GM19328 (cell line): ENCODE results near the gene CEP78.
A peak's percentile ranks its signal among the peaks of the same experiment; 100 is the strongest.

Source experiments
- ATAC-seq: cut with Tn5 transposase; IDR thresholded peaks from one replicate; pipeline ENCODE4 v1.9.1; 2021; ENCODE audit warnings: mild to moderate bottlenecking, moderate library complexity; ENCODE audit not compliant: unreplicated experiment

The CEP78 gene

DNA sequence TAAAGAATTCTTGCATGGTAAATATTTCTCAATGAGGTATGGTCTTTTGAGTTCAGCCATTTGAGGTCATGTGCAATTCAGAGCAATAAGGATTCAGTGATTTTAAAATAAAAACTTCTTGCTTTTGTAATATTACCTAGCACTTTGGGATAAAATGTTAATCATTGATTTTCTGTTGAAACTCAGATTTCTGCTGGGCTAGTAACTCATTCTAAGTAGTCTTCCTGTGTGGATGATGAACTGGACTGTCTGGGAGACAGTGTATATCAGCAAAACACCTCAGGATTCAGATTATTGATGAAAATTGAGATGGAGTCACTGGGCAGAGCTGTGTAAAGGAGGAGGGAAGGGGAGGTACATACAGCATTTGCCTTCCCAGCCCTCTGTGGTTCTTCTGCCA is 50.2 kb downstream of the CEP78 start:
- no peak for ATAC-seq

DNA sequence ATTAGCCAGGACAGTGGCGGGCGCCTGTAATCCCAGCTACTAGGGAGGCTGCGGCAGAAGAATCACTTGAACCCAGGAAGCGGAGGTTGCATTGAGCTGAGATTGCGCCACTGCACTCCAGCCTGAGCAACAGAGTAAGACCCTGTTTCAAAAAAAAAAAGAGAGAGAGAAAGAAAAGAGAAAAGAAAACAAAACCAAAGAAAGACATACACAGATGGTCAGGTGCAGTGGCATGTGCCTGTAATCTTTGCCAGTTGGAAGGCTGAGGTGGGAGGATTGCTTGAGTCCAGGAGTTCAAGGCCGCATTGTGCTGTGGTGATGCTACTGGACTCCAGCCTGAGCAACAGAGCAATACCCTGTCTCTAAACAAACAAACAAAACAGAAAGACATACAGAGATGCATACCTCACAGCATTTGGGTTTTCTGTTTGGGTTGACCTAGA is 51.1 kb downstream of the CEP78 start:
- ATAC-seq = no peak

DNA sequence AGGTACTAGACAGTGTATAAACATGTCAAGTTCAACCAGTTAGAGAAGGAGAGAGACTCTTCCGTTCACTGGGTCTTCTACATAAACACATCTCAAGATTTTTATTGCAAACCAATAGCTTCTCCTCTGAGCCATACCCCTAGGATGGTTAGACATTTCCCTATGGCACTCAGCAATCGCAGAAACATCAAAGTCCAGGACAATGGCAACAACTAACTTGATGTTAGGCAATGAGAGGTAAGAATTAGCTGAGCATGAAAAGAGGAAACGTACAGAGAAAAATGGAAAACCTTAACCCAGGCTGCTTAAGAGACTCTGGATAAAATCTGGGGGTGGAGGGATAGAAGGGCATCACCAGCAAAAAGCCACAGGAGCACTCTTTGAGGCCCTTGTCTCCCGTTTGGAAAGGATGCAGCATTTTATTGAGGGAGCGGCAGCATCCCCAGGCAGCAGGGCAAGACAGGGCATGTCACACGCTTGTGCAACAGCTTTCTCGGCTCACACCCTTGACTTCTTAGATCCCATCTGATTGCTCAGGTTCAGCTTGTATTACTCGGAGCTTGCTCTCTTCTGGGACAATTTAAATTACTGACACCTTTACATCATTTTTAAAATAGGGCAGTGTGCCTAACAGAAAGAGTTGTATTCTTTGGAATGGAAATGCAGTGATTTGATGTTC is 52.5 kb downstream of the CEP78 start:
- ATAC-seq = no peak

DNA sequence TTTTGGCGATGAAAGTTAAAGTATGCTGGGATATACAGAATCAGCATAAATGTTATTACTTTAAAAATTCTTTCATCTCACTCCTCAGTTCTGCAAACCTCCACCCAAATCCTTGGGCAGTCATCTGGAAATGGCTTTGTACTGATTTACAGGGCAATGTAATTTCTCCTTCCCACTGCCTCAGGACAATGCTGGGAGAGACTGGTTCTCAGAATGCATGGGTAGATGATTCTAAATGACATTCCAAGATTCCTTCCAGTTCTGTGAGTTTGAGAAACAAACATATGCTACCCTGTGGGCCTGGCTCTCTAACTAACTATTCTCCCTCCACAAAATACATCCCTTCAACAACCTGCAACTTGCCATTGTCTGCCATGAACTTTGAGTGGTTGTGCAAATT is 53.6 kb downstream of the CEP78 start:
- ATAC-seq = no peak

DNA sequence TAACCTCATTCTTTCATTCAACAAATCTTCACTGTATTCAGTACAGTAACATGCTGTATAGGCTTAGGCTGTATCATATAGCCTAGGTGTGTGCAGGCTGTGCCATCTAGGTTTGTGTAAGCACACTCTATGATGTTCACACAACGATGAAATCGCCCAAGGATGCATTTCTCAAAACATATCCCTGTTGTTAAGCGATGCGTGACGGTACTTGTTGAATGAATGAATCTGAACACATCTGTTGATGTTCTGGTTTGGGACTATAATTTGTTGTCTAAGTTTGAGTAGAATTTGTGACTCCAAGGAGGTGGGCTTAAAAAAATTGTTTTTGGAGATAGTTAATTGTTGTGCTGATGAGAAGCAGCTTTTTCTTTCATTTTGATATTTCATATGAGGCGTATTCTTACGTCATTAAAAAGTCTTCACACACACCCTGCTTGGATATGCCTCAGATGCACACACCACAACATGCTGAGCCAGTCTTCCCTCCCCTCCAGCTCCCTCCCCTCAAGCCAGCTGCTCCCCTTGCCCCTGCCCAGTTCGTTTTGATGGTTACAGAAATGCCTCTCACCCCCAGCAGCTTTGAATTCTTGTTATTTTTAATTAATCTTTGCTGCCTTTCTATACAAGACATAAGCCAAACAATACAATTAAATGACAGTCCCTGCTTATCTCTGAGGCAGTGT is 55.5 kb downstream of the CEP78 start:
- no peak for ATAC-seq

DNA sequence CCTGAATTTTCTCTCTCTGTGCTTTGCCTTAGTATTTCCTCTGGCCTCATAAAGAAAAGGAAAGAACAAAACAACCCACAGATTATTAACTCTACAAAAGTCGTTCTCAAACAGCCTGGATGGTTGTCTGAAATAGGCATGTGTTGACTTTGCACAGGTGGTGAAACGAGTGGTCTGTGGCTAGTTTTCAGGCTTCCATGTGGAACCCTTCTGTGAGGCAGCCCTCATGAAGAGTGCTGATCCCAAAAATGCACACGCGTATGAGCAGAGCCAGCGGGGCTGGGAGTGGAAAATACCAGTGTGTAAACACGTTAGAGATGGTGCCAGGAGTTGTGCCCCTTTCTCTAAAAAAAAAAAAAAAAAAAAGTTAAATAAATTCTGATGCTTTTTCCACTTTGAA is 56.2 kb downstream of the CEP78 start:
- ATAC-seq = no peak

DNA sequence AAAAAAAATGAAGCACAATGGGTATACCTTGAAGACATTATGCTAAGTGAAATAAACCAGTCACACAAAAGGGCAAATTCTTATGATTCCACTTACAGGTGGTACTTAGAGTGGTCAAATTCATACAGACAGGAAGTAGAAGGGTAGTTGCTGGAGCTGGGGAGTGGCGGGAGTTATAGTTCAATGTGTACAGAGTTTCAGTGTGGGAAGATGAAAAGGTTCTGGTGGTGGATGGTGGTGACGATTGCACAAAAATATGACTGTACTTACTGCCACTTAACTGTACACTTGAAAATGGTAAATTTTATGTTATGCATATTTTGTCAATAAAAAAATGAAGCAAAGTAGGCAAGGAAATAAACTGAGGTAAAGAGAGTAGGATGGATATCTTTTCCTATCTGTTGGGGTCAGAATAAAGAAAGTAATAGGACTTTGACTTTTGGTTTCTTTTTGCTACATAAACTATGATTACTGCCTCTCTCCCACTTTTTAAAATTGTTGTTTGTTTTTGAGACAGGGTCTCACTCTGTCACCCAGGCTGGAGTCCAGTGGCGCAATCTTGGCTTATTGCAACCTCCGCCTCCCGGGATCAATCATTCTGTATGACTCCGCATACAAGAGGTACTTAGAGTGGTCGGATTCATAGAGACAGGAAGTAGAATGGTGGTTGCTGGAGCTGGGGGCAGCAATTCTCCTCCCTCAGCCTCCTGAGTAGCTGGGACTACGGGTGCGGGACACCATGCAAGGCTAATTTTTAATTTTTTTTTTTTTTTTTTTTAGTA is 57.0 kb downstream of the CEP78 start:
- no peak for ATAC-seq

DNA sequence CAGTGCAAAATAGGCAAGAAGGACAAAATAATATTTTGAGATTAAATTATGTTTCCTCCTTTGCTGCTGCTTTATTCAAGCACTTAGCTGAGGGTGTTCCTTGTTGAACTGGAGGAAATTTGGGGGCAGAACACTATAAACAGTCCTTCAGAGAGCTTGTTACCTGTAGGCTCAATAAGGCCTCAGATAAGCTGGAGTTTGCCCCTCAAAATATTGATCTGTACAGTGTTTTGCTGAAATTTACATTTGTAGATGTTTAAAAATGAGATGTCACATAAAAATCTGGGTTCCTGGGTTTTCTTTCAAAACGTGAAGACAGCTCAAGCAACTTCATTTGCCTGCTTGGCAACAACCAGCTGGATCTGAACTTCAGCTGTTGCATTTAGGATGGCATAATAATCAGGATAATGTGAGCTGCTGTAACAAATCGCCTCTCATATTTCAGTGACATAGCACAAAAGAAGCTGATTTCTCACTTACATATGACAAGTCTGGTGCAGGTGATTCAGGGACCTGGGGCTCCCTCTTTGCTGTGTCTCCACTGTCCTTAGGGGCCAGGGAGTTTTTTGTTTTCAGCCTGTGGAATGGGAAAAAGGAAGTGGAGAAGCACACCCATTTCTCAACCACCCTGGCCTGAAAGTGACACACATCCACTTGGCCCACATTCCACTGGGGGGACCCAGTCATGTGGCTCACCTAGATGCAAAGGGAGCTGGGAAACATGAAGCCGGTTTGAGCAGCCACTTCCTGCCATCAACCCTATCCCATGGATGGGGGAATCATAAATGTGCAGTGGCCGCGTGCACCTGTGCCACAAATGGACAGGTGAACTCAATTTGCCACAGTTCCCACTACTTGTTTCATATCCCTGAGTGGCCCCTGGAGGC is 58.7 kb downstream of the CEP78 start:
- ATAC-seq = no peak

DNA sequence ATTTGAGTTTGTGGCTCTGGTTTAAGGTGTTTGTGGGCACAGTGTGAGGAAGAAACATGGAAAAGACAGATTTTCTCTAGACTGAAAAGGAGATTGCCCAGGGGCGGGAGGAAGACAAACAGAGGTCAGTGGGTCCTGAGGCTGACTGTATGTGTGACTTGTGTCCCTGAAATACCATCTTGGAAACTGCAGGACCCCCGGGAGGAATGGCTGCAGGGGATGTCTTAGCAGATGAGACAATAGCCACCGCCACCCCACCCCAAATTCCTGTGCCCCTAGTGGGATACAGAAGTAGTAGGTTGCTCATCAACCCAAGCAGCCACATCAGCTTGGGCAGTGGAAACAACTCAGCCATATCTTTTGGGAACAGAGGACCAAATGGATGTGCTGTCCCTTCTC is 59.3 kb downstream of the CEP78 start:
- no peak for ATAC-seq

DNA sequence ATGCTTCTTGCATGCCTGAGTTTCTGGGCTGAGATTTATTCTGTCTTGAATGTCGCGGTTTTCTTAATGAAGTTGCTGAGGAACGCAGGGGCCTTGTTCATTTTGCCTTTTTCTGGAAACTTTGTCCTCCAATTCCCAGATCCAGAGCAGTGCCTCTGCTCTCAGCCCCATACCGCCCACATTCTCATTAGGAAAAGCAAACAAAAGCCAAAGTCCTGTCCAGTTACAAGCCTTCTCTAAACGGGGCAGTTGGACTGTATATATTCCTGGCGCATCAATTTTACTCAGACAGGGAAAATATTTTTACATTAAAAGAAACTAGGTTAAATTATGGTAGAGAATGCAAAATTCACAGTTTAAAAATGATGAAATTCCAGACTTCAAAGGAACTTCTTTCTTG is 59.9 kb downstream of the CEP78 start:
- ATAC-seq = no peak

DNA sequence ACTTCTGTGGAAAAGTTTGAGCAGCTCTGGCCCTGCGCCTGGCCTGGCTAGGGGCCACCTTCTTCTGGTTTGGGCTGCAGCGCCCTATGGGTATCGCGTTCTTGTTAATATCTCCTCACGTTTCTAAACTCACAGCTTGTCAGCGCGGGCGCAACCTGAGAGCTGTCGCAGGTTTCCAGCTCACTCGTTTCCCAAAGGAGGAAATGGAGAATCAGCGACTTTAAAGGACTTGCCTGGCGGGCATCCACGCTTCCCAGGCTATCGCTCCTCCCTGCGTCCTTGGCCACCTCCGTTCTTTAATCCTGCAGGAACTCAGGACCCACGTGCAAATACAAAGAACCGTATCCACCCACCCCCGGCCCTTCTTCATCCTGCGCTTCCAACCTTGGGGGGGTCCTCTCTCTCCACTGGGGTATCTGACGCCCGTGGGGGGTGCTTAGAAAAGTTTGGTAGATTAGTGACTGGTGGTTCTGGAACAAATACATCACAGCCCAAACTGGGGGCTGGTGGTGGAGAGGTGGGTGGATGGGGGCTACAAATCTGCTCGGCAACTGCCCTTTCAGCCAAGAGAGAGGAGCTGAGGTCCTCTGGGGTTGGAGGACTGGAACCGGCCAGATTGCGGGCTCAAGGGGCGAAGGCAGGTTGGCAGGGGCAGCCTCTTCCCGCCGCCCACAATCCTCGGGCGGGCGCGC is 60.5 kb downstream of the CEP78 start:
- ATAC-seq = no peak

DNA sequence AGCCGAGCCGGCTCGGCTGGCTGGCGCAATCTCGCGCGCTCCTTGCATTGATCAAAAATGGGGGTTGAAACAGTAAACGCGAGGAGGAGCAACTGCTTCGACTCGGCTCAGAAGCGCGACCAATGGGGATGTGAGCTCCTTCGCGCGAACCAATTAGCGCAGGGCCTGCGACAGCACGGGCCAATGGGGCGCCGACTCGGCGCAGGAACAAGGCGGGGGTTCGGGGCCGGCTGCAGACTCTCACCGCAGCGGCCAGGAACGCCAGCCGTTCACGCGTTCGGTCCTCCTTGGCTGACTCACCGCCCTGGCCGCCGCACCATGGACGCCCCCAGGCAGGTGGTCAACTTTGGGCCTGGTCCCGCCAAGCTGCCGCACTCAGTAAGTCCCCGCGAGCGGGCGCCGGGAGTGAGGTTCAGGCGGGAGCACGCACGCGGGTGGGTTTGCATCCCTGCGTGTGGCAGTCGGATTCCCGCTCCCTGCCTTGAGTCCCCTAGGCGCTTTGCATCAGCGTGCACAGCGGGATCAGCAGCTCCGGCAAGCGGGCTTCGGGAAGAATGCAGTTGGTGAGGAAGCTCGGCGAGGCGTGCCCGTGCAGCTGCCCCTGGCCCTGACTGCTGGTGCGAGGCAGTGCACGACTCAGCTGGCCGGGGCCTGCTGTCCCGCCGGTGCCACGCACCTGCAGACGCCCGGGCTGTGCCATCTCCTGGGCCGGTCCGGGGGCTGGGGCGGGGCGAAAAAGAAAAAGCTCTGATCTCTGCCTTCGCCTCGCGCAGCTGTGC is 61.2 kb downstream of the CEP78 start, which contains the start of gene PSAT1:
PSAT1 (plus strand) TSS at position 233 of the 779 bp plus-strand sequence; CDS start at position 319, 86 bp downstream.
- ATAC-seq = peak; percentile 98

DNA sequence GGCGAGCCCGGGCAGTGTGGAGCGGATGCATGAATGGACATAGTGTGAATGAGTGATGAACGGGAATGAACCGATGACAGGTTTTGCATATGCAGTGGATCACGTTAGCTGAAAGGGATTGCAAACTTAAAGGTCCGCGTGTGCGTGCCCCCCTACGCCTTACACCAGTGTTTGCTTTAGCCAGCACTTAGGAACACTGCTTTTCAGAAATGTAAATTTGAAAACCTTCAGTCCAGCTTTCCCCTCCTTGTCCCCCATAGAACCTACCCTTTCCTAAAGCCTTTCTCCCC is 61.7 kb downstream of the CEP78 start:
- ATAC-seq = no peak

DNA sequence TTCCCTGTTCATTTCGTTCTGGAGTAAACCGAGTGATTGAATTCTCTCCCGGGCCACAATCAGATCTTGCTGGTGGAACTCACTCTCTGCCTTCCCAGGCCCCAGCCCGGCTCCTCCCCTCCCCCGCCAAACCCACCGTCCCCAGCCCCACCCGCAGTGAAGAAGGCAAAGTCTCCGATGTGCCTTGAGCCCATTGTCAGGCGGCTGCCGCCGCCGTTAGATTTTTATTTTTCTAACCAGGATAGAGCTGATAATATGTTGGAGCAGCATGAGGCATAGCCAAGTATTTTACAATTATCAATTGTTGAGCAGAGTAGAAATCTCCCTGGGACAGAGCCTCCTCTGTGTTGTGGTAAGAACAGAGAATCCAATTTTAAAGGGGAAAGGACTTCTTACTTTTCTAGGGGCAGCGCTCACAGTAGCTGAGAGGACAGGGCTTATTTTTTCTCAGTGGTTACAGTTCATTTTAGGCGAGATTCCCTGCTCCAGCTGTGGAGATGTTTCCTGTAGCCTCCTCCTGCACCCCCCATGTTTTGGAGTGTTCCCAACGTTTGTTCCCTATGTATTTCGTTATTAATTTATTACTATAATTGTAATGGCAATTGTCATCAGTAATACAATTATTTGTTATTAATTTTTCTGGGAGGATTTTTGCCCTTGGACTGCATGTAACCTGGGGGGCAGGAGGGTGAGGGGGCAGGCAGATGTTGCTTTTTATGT is 62.3 kb downstream of the CEP78 start:
- no peak for ATAC-seq

DNA sequence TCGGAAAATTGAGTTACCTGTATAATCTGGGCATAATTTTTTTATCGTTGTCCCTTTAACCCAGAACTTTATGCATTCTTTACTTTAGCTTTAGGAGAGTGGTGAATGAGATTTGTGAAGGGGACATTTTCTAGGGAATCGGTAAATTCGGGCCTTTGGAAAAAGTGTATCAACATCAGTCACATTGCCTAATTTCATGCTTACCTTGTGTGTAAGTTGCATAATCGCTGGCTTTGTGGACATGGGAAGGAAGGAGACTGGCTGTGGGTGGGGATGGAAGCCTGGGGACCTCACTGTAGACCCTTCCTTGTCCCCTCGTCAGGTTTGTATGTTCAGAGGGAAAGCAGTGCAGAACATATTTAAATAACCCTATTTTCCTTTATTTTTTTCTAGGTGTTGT is 64.3 kb downstream of the CEP78 start:
- no peak for ATAC-seq

DNA sequence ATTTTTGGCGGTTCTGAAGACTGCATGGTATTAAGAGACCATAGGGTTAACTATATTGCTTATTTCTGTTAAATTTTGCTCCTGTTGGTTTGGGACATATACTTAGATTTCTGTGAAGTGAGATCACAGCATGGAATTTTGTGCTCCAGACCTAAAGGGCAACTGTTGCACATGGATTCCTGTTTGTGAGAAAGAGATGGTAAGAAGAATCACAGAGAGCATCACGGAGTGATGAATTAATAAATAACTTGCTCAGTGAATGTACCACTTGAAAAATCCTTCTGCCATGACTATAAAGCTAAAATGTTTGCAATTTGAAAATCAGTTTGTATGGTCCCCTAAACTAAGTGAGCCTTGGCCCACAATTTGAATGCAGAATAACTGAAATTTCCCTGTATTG is 65.6 kb downstream of the CEP78 start:
- no peak for ATAC-seq

DNA sequence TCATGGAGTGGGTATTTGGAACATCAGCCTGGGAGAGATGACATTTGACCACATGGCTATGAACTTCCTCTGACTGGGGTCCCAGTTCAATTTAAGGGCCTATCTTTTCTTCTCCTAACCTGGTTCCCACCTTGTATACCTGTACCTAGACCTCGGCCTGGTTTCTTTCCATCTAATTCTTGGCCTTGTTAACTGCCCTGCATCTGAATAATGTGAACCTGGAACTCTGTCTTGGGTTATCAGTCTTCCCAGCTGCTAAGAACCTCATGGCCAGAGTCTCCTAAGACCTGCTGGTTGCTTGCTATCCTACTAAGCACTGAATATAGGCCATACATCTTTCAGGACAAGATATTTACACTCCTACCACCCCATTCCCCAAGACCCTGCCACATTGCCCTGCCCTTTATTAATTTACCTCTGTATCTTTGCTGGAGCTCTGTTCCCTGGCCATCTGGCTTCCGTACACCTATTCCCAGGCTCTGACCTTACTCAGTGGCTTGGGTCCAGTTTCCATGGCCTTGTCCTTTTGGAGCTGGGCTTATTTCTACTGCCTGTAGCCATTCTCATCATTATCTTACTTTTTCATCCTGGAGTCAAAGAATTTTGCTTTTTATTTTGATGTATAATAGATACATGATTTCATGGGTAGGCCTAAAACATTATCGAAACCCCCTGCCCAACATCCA is 67.6 kb downstream of the CEP78 start:
- ATAC-seq = no peak

DNA sequence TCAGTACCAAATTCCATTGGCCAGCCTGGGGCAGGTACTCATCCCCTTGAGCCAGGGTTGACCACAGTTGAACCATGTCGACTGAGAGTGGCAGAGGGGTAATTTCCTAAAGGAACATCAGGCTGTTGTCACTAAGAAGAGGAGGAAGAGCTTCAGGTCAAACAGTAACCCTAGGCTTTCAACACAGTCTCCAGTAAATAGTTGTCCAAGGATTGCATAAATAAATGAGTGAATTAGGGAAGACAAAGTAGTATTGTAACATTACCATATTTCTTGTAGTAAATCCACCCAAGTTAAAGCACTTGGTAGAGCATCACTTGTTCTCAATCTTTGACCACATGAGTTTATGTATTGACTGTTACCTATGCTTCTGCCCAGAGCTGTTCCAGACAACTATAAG is 68.5 kb downstream of the CEP78 start:
- ATAC-seq = no peak
